Stimulated activated CD4-positive, alpha-beta T cell treated with anti-CD3 and anti-CD28 coated beads, Interleukin-15, amount 100 ng/mL, for 24 hours (primary cell): ENCODE results near the gene CCR8.
"Not testable (repeated sequence)": the region's sequence is repeated elsewhere in the genome, so short reads cannot be mapped to it uniquely, and the experiment has no call there.

Source experiments
- DNase-seq: peaks from one replicate; pipeline ENCODE4 v3.0.0-alpha.2; 2020

CCR8 gene

DNA sequence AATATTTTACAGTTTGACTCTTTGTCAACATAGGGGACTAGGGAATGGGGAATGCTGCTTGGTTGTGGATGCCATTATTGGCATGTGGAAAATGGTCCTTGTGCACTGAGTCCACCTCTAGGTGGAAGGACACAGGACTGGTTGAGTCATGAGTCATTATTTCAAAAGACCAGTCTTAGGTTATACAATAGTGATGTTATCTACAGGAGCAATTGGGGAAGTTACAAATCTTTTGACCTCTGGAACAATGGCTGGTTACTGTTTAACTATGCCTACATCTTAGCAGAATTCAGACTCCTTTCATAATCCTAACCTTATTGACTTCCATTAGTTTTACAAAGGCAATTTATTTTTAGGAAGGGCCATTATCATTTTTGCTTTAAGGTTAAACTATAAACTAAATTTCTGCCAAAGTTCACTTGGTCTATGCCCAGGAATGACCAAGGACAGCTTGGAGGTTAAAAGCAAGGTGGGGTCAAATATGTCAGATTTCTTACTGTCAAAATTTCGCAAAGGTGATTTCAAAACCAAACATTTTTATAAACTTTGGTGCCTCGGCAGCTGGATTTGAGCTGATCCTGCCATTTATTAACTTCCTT lies 11.8 kb upstream of the CCR8 start:
- DNase-seq: no peak

DNA sequence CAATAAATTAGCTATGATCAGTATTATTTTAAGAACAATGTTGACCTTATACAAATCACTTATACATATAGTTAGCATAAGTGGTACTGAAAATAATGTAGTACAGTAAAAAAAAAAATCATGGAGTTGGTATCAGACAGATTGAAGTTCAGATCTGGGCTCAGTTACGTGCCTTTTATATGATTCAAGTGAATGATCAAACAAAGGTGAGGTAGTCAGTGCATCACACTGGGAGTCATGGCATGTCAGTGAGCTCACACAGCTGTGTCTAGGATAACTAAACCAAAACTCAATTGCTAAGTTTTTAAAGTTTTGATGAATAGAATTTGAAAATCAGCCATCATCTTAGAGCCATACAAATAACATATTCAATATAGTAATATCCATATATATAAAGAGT lies 11.2 kb upstream of the CCR8 start:
- DNase-seq: no peak

DNA sequence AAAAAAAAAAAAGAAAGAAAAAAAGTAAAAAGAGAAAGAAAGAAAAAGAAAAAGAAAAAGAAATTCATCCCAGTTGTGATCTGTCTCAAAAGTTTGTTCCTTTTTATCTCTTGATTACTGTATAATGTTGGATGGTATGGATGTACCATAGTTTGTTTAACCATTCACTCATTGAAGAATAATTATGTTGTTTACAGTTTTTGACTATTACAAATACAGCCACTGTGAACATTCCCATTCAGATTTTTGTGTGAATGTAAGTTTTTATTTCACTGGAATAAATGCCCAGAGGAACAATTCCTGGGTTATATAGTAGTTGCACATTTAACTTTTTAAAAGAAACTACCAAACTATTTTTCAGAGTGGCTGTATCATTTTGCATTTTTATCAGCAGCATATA lies 10.3 kb upstream of the CCR8 start:
- DNase-seq: no peak

DNA sequence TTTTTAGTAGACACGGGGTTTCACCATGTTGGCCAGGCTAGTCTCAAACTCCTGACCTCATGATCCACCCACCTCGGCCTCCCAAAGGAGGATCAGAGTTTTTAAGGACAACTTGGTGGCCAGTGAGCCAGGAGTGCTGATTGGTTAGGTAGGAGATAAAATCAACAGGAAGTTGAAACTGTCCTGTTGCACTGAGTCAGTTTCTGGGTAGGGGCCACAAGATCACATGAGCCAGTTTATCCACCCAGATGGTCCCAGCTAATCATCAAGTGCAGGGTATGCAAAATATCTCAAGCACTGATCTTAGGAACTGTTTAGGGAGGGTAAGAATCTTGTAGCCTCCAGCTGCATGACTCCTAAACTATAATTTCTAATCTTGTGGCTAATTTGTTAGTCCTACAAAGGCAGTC lies 7.9 kb upstream of the CCR8 start:
- DNase-seq: not testable (repeated sequence)

DNA sequence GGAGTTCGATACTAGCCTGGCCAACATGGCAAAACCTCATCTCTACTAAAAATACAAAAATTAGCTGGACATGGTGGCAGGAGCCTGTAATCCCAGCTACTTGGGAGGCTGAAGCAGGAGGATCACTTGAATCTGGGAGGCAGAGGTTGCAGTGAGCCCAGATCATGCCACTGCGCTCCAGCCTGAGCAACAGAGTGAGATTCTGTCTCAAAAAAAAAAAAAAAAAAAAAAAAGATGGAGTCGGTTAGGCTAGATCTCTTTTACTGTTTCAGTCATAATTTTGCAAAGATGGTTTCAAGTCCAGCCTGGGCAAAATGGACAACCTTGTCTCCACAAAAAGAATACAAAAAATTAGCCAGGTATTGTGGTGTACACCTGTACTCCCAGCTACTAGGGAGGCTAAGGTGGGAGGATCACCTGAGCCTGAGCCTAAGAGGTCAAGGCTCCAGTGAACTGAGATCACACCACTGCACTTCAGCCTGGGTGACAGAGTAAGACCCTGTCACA lies 7.2 kb upstream of the CCR8 start:
- not testable (repeated sequence) for DNase-seq

DNA sequence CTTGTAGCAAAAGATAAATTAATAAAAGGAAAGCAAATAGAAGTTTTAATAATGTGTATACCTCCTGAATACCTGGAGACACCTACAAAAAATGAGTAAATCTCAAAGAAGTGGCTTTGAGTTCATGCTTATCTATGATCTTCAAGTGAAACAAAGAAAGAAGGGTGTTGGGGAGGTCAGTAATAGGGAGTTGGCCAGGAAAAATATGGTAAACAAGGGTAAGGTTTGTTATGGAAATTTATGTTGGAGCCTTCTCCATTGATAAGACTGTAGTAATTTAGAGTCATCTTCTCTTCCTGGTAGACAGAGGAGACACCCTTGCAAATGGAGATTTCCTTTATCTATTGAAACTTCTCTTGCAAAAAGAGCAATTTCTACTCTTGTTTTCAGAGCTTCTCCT lies 6.6 kb upstream of the CCR8 start:
- DNase-seq: no peak

DNA sequence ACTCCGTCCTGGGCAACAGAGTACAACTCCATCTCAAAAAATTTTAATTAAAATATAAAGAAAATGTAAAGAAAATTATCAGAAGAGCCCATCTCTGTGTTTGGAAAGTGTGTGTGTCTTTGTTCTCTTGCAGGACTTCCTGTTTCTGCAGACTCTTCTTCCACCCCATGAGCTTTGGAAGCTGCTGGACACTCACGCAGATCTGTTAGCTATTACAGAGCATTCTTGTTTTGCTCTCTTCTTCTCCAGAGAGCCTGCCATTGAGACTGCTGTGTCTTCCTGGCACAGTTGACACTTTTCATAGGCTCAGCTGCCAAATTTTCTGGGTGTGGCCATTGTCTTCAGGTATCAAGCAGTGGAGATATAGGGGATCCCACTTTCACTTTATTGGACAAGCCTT lies 6.0 kb upstream of the CCR8 start:
- no peak for DNase-seq

DNA sequence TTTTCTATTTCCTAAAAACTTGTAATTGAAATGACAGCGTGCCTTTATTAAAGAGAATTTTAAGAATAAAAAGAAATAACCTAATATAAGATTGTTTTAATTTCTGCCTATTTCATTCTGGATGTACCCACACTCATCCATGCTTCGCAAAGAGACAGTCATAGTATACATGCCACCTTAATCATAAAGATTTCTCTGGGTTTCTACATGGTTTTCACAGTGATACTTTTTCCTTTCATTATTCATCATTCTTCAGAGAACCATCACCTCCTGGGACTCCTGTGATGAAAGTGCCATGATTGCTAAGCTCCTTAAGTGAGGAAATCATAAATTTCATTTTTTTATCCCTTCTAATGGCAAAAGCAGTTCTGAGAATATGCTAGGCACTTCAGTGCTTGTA lies 4.3 kb upstream of the CCR8 start:
- DNase-seq: no peak

DNA sequence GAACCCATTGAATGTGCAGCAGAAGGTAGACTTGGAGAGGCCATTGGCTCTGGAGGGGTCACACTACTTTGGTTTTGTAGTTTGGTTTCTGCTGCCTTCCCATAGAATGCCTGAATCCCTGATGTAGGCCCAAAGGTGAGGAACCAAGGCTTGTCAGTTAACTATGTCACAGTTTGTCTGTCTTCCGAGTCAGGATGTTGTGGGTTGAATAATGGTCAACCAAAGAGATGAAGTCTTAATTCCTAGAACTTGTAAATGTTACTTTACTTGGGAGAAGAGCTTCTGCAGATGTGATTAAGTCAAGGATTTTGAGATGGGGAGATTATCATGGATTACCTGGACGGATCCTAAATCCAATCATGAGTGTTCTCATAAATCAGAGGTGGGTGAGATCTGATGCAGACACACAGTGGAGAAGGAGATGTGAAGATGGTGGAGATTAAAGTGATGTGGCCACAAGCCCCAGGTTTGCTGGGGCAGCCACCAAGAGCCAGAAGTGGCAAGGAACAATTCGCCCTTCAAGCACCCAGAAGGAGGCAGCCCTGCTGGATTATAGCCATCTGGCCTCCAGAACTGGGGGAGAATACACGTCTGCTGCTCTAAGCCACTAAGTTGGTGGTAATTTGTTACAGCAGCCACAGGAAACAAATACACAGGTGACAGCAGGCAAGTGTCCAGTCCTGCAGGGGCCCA lies 2.3 kb upstream of the CCR8 start:
- no peak for DNase-seq

DNA sequence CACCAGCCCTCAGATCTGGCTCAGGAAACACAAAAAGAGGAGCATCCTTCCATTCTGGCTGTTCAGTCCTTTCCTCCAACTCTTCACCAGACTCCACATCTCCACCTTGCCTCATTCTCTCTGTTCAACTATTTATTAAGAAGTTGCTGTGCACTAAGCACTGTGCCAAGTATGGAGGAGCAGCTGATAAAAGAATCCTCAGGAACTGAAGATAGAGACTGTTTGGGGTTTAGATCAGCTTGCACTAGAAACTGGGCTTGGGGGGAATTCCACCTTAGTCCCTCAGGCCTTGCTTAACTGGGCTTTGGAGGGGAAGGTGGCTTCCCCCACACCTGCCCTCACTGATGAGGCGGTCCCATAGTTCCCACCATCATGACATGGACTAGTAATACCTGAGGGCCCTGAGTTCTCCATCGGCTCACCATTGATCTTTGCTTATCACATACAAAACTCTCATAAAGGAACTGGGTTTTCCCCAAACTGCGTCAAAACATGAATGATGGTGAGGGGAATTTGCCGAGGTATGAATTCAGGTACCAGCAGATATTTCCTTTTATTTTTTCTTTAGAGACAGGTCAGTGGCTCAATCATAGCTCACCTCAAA lies 1.7 kb upstream of the CCR8 start:
- DNase-seq: peak; percentile 41

DNA sequence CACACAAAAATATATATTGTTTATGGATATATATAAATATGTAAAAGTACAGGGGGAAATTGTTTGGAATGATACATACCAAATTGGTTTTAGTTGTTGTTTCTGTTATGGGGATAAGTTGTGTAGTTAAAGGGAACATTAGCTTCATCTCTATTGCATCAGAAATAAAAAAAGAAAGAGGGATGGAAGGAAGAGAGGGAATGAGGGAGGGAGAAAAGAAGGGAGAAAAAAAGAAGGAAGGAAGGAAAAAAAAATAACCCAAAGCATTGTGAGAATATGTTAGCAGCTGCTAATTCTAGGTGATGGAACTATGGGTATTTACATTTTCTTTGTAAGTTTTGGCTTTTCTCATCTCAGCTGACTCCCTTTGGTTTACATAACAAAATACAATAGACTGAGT lies 1.3 kb downstream of the CCR8 start:
- no peak for DNase-seq

DNA sequence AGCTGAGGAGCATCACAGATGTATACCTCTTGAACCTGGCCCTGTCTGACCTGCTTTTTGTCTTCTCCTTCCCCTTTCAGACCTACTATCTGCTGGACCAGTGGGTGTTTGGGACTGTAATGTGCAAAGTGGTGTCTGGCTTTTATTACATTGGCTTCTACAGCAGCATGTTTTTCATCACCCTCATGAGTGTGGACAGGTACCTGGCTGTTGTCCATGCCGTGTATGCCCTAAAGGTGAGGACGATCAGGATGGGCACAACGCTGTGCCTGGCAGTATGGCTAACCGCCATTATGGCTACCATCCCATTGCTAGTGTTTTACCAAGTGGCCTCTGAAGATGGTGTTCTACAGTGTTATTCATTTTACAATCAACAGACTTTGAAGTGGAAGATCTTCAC lies 3.0 kb downstream of the CCR8 start:
- no peak for DNase-seq

DNA sequence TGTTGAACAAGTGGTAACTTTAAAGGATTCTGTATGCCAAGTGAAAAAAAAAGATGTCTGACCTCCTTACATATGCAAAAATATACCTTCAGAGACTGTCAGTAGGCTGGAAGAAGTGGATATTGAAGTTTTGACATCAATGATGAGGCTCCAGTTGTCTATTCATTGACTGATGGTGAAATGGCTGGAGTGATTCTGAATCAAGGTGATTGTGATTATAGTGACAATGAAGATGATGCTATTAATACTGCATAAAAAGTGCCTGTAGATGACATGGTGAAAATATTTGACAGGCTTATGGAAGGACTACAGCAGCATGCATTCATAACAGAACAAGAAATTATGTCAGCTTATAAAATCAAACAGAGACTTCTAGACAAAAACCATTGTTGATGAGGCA lies 4.1 kb downstream of the CCR8 start:
- DNase-seq: no peak

DNA sequence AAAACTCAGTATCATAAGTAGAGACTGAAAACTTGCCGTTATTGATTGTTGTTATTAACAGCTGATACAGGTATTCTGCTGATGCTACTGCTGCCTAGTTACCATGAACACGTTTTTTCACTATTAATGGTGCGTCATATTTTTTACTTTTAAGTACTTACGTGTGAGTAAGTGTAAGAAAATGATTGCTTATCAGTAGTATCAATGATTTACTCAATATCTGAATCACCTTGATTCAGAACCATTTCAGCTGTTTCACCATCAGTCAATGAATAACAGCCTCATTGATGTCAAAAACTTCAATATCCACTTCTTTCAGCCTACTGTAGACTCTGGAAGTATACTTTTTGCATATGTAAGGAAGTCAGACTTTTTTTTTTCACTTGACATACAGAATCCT lies 4.7 kb downstream of the CCR8 start:
- no peak for DNase-seq

DNA sequence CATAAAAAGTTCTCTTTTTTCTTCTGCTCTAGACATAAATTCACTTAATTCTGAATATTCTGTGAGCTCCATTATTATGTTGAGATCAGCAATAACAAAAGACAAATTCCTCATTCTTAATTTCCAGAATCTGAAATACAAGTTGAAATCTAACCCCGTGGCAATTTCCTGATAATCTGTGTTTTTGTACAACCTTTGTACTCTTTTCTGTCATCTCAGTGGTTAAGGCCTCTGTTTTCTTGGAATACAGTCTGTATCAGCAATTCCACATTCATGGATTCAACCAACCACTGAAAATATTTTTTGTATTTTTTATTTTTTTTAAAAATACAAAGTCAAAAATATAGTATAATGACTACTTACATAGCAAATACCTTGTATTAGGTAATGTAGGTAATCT lies 8.7 kb downstream of the CCR8 start:
- DNase-seq: no peak

DNA sequence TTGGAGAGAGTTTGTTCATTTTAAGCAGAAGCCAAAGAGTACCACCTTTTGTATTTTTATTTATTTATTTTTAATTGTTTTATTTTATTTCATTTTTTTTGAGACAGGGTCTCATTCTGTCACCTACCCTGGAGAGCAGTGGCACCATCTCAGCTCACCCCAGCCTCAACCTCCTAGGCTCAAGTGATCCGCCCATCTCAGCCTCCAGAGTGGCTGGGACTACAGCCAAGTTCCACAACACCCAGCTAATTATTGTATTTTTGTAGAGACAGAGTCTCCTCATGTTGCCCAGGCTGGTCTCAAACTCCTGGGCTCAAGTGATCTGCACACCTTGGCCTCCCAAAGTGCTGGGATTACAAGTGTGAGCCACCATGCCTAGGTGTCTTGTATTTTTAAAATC lies 9.6 kb downstream of the CCR8 start:
- no peak for DNase-seq

DNA sequence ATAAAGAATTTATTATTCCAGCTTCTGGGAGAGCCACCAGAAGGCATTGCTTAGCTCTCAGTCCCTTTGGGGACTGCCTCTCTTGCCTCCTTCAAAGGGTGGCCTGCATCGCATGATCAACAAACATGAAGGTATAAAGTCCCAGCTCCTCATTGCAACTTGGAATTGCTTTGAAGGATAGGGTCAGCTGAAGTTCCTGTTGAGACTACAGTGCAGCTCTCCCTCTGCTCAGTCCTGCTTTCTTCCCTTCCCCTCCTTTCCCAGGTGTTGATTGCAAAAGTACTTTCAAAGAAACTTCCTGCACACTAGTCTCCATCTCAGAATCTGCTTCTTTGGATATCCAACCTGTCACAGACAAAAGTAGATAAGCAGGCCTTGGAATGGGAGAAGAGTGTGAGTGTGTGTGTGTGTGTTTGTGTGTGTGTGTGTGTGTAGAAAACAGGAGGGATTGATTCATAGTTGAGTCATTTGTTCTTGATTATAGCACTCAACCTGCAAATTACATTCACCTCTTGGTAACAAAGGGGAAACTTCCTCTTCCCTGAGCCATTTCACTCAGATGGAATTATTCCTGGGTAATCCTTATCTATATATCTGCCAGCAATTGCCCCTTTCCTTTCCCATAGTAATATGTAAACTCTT lies 13.7 kb downstream of the CCR8 start:
- no peak for DNase-seq

DNA sequence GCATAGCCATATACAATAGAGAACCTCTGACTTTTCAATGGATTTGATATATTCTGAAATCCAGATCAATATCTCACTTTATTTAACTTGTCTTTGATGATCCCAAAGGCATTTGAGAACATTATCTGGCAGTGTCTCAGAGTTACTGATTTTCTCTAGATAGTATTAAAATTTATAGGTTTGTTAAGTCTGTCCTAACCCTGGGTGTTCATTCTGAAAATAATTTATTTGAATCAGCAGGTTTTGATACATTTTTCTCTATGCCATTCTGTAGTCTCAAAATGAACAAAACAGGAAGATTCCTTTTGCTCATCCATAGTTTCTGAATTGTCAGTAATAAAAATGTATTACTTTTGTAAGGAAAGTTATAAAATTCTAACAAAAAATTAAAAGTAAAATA lies 14.3 kb downstream of the CCR8 start:
- DNase-seq: no peak

DNA sequence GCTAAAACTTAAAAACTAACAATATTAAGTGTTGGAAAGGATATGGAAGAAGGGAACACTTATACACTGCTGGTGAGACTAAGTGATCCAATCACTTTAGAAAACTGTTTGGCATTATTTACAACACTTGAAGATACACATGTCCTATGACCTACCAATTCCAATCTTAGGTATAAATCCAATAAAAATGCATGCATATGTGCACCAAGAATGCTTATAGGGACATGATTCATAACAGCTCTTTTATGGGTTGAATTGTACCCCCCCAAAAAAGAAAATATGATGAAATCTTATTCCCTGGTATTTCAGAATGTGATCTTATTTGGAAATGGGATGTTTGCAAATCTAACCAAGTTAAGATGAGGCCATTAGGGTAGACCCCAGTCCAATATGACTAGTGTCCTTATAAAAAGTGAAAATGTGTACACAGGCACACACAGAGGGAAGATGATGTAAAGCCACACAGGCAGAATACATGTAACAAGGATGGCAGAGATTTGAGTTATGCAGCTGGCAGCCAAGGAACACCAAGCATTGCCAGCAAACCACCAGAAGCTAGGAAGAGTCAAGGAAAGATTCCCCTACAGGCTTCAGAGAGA lies 15.3 kb downstream of the CCR8 start:
- no peak for DNase-seq

DNA sequence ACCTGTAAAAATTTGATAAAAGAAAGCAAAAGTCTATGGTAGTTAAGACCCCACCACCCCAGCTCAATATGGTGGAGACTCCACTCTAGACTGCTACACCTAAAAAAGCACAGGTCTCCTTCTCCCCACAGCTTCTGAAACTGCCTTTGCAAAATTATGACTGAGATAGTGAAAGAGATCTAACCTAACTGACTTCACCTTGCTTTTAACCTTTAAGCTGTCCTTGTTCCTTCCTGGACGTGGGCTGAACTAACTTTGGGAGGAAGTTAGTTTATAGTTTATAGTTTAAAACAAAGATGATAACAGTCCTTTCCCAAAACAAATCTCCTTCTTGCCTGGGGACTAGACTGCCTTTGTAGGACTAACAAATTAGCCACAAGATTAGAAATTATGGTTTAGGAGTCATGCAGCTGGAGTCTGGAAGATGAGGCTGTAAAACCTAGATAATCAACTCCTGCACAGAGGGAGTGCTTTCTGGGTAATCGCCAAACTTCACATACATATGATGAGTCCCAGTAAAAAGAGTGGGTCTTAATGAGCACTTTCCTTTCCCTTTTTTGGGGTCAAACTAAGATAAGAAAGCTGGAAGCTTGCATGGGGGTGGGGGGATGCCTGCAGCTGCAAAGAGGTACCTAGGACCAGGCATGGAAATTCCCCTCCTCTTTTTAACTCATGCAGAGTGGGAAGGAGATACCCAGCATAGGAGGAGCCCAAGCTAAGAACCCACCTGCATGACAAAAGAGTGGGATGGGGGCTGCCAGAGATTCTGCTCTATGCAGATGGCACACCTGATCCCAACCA lies 17.5 kb downstream of the CCR8 start:
- DNase-seq: no peak

DNA sequence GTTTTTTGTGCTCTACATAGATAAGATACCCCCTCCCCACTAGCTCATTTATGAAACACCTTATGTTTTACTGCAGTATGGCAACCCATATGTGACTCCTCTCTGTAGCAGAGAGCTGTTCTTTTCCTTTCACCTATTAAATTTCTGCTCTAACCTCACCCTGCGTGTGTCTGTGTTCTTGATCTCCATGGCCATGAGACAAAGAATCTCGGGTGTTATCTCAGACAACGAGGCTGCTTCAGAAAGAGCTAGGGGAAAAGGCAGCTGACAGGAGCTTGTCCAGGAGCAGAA lies 18.0 kb downstream of the CCR8 start:
- DNase-seq: no peak

DNA sequence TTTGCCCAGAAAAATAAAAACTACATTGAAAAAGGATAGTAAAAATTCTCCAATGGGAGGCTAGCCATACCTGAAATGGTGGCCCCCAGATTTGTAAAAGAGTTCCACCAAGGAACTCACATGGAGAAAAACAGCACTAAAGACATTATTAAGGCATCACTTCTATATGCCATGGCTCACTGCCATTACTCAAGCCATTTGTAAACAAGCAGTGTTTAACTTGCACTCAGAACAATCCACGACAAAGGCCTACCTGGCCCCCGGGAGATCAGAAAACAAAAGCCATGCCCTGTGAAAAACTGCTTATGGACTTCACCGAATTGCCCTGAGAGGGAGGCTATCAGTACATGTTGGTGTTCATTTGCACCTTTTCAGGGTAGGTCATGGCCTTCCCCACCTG lies 19.6 kb downstream of the CCR8 start:
- no peak for DNase-seq

DNA sequence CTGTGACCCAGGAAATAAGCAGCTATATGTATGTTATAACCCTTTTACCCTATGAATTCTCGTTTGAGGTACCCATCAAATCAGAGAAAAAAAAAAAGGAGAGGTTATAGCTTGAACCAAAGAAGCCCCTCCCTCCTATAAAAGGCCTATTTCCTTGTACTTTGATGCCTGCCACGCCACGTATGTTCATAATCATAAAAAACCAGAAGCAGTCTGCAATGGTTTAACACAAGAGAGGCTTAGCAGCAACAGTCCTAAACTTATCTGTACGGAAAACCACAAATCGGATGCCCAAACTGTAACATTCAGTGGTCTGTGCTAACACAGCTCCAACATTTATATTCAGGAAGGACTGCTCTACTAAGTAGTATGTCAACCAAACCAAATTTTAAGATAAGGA lies 21.2 kb downstream of the CCR8 start:
- no peak for DNase-seq
